Measurements from ENCODE around the gene HLCS. TPM values are rescaled to one million over a fixed set of nuclear protein-coding genes. Genes with fewer than 3 reads are reported as not detected.

Gene HLCS
- total RNA-seq, 6 experiments from 2014 or later = 20.3 to 24.5 (median 22.2) TPM

- H3K27ac Mint-ChIP-seq = no peak overlapping the region
- no peak overlapping the region for H3K4me3 Mint-ChIP-seq
- no peaks in the 10 kb centered on the region for H3K36me3 Mint-ChIP-seq (ENCODE audit: low read depth)
- H3K4me1 Mint-ChIP-seq (ENCODE audit: low read depth) = peaks cover 16% of the 10 kb centered on the region
- no peak for DNase-seq
- no peak for TF ChIP-seq CTCF (IDR thresholded peaks at IDR 0.05)
- H3K27me3 Mint-ChIP-seq (ENCODE audit: insufficient read depth) = no peaks in the 10 kb centered on the region; the same call in none of the 2 replicates
- no peaks in the 10 kb centered on the region for H3K9me3 Mint-ChIP-seq
Observed at GRCh38 chr21:36834192-36834591, 132.3 kb downstream of the HLCS start.

GRCh38 chr21:36830100-36830499 lies 136.4 kb downstream of the HLCS start:
- Mint-ChIP-seq H3K4me3 (no peak overlapping the region), H3K4me1 (ENCODE audit: low read depth) (peaks cover 4% of the 10 kb centered on the region), H3K36me3 (ENCODE audit: low read depth) (no peaks in the 10 kb centered on the region), H3K27ac (no peak overlapping the region), H3K27me3 (ENCODE audit: insufficient read depth) (no peaks in the 10 kb centered on the region; the same call in none of the 2 replicates), H3K9me3 (no peaks in the 10 kb centered on the region)
- DNase-seq = no peak
- TF ChIP-seq CTCF (IDR thresholded peaks at IDR 0.05) = no peak

- no peak for DNase-seq
- TF ChIP-seq CTCF (IDR thresholded peaks at IDR 0.05) = no peak
- Mint-ChIP-seq H3K4me1 (ENCODE audit: low read depth) (no peaks in the 10 kb centered on the region), H3K4me3 (no peak overlapping the region), H3K27ac (no peak overlapping the region), H3K9me3 (no peaks in the 10 kb centered on the region), H3K36me3 (ENCODE audit: low read depth) (no peaks in the 10 kb centered on the region), H3K27me3 (ENCODE audit: insufficient read depth) (no peaks in the 10 kb centered on the region)
Observed at GRCh38 chr21:36828891-36829515, 137.5 kb downstream of the HLCS start.

GRCh38 chr21:36828208-36828607 lies 138.3 kb downstream of the HLCS start:
- no peak for TF ChIP-seq CTCF (IDR thresholded peaks at IDR 0.05)
- H3K4me3 Mint-ChIP-seq = no peak overlapping the region
- no peaks in the 10 kb centered on the region for H3K4me1 Mint-ChIP-seq (ENCODE audit: low read depth)

GRCh38 chr21:36825658-36826057 lies 140.8 kb downstream of the HLCS start:
- DNase-seq = no peak
- no peak for TF ChIP-seq CTCF (IDR thresholded peaks at IDR 0.05)
- Mint-ChIP-seq H3K27me3 (ENCODE audit: insufficient read depth) (no peaks in the 10 kb centered on the region), H3K4me3 (no peak overlapping the region), H3K4me1 (ENCODE audit: low read depth) (no peaks in the 10 kb centered on the region), H3K27ac (no peak overlapping the region), H3K36me3 (ENCODE audit: low read depth) (no peaks in the 10 kb centered on the region; the same call in 1 of the 2 replicates), H3K9me3 (no peaks in the 10 kb centered on the region)

More at GRCh38 chr21:36828208-36828607, 138.3 kb downstream of the HLCS start:
- Mint-ChIP-seq H3K27me3 (ENCODE audit: insufficient read depth) (no peaks in the 10 kb centered on the region), H3K36me3 (ENCODE audit: low read depth) (no peaks in the 10 kb centered on the region), H3K9me3 (no peaks in the 10 kb centered on the region), H3K27ac (no peak overlapping the region)
- DNase-seq = no peak

- Mint-ChIP-seq H3K27ac (no peak overlapping the region), H3K36me3 (ENCODE audit: low read depth) (no peaks in the 10 kb centered on the region; the same call in 1 of the 2 replicates), H3K27me3 (ENCODE audit: insufficient read depth) (no peaks in the 10 kb centered on the region), H3K9me3 (no peaks in the 10 kb centered on the region), H3K4me1 (ENCODE audit: low read depth) (no peaks in the 10 kb centered on the region), H3K4me3 (no peak overlapping the region)
- TF ChIP-seq CTCF (IDR thresholded peaks at IDR 0.05) = no peak
- no peak for DNase-seq
Observed at GRCh38 chr21:36821032-36821299, 145.5 kb downstream of the HLCS start.

Measured in HFFc6 (cell line).